GM18907 (cell line): ENCODE data around the gene NTHL1.
"Not testable (repeated sequence)": the region's sequence is repeated elsewhere in the genome, so short reads cannot be mapped to it uniquely, and the experiment has no call there.

Experiments used
- ATAC-seq: cut with Tn5 transposase; IDR thresholded peaks from one replicate; pipeline ENCODE4 v1.9.1; 2021; ENCODE audit warnings: mild to moderate bottlenecking, moderate library complexity; ENCODE audit not compliant: unreplicated experiment

The NTHL1 gene

GRCh38 chr16:2011726-2012125, 35.9 kb downstream of the NTHL1 start:
- ATAC-seq = not testable (repeated sequence)

- peak; percentile 67 for ATAC-seq
These were observed 37.7 kb downstream of the NTHL1 start, which contains the start of gene ZNF598 for GRCh38 chr16:2009791-2010510. Gene ZNF598 (minus strand): TSS chr16:2009821.

- peak; percentile 34 for ATAC-seq
These were observed 38.4 kb downstream of the NTHL1 start for GRCh38 chr16:2009164-2009711.

- ATAC-seq = peak; percentile 4
These were observed 38.9 kb downstream of the NTHL1 start for GRCh38 chr16:2008631-2009163.

- ATAC-seq = no peak
These were observed 39.6 kb downstream of the NTHL1 start for GRCh38 chr16:2008009-2008526.

GRCh38 chr16:2007081-2007836, 40.4 kb downstream of the NTHL1 start:
- no peak for ATAC-seq

- ATAC-seq = no peak
These were observed 41.3 kb downstream of the NTHL1 start for GRCh38 chr16:2006317-2006716.

- no peak for ATAC-seq
These were observed 42.0 kb downstream of the NTHL1 start for GRCh38 chr16:2005646-2006045.

- no peak for ATAC-seq
These were observed 42.7 kb downstream of the NTHL1 start for GRCh38 chr16:2004795-2005517.

- peak; percentile 59 for ATAC-seq
These were observed 43.6 kb downstream of the NTHL1 start for GRCh38 chr16:2003827-2004641.

GRCh38 chr16:2003231-2003826, 44.3 kb downstream of the NTHL1 start:
- ATAC-seq = no peak

- ATAC-seq = no peak
These were observed 45.0 kb downstream of the NTHL1 start for GRCh38 chr16:2002406-2003230.

GRCh38 chr16:2001456-2002355, 45.9 kb downstream of the NTHL1 start:
- no peak for ATAC-seq

GRCh38 chr16:2001035-2001434, 46.6 kb downstream of the NTHL1 start:
- ATAC-seq = no peak

GRCh38 chr16:1999866-2000514, 47.6 kb downstream of the NTHL1 start:
- no peak for ATAC-seq

- no peak for ATAC-seq
These were observed 48.5 kb downstream of the NTHL1 start for GRCh38 chr16:1998852-1999801.
